ENCODE results near the gene ZMYM4. TPM values are rescaled to one million over a fixed set of nuclear protein-coding genes. Genes with fewer than 3 reads are reported as not detected.

The ZMYM4 gene
- total RNA-seq, 1 donor from 2014 or later = 9.6 TPM

DNA sequence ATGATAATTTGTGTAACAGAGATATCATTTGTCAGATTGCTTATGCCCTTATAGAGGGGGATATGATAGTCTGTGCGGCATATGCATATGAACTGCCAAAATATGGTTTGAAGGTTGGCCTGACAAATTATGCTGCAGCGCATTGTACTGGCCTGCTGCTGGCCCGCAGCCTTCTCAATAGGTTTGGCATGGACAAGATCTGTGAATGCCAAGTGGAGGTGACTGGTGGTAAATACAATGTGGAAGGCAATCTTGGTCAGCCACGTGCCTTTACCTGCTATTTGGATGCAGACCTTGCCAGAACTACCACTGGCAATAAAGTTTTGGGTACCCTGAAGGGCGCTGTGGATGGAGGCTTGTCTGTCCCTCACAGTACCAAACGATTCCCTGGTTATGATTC lies 82.4 kb downstream of the ZMYM4 start:
- TF ChIP-seq, protein P1, sequence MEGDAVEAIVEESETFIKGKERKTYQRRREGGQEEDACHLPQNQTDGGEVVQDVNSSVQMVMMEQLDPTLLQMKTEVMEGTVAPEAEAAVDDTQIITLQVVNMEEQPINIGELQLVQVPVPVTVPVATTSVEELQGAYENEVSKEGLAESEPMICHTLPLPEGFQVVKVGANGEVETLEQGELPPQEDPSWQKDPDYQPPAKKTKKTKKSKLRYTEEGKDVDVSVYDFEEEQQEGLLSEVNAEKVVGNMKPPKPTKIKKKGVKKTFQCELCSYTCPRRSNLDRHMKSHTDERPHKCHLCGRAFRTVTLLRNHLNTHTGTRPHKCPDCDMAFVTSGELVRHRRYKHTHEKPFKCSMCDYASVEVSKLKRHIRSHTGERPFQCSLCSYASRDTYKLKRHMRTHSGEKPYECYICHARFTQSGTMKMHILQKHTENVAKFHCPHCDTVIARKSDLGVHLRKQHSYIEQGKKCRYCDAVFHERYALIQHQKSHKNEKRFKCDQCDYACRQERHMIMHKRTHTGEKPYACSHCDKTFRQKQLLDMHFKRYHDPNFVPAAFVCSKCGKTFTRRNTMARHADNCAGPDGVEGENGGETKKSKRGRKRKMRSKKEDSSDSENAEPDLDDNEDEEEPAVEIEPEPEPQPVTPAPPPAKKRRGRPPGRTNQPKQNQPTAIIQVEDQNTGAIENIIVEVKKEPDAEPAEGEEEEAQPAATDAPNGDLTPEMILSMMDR (IDR thresholded peaks at IDR 0.05) = no peak
- H3K4me1 ChIP-seq = no peaks in the 10 kb centered on the region
- H3K9me3 ChIP-seq = no peaks in the 10 kb centered on the region
- no peak for DNase-seq (ENCODE audit: low spot score in 2 of 2)
- intact Hi-C loops (cut with DNase I) = no loop called here
- H3K4me3 ChIP-seq = no peak overlapping the region
- no peak overlapping the region for H3K27ac ChIP-seq
- H3K27me3 ChIP-seq = no peaks in the 10 kb centered on the region
- H3K36me3 ChIP-seq = no peaks in the 10 kb centered on the region

DNA sequence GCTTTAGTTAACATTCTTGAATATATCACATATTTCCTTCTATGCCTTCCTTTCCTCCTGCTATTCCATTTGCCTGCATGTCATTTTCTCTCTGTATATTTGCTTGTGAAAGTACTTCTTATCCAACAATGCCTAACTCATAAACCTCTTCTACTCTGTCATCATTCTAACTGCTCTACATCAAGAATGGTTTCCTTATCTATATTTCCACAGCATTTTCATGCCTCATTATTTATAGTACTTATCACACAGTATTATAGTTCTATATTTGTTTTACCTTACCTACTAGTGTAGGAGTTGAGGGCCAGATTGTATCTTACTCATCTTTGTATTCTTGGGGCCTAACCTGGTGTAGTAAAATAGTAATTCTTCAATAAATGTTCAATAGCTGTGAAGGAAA lies 91.5 kb downstream of the ZMYM4 start:
- intact Hi-C loops (cut with DNase I) = no loop called here
- Histone ChIP-seq H3K4me3 (no peak overlapping the region), H3K4me1 (no peaks in the 10 kb centered on the region), H3K27ac (no peak overlapping the region), H3K9me3 (no peaks in the 10 kb centered on the region), H3K36me3 (peaks cover 4 to 12% of the 10 kb centered on the region in 2 donors), H3K27me3 (no peaks in the 10 kb centered on the region)
- TF ChIP-seq, protein P1 (IDR thresholded peaks at IDR 0.05) = no peak
- no peak for DNase-seq (ENCODE audit: low spot score in 2 of 2)

DNA sequence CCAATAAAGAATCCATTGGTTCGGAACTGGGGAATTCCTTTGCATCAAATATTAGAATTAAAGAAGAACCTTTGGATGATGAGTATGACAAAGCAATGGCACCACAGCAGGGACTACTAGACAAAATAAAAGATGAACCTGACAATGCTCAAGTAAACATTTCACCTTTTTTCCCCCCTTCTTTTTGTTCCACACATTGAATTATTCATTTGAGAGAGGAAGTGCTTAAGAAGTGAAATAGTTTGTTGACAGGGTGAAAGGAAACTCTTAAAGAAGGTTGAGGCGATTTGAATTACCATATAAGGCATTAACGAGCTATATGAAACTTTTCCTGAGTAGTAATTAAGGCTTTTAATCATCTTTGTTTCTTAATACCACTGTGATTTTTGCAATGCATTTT lies 93.1 kb downstream of the ZMYM4 start:
- intact Hi-C loops (cut with DNase I) = no loop called here
- Histone ChIP-seq H3K4me3 (no peak overlapping the region), H3K4me1 (no peaks in the 10 kb centered on the region), H3K27me3 (no peaks in the 10 kb centered on the region), H3K9me3 (no peaks in the 10 kb centered on the region), H3K36me3 (peaks cover 4 to 12% of the 10 kb centered on the region in 2 donors), H3K27ac (no peak overlapping the region)
- no peak for DNase-seq (ENCODE audit: low spot score in 2 of 2)
- TF ChIP-seq, protein P1 (IDR thresholded peaks at IDR 0.05) = no peak

DNA sequence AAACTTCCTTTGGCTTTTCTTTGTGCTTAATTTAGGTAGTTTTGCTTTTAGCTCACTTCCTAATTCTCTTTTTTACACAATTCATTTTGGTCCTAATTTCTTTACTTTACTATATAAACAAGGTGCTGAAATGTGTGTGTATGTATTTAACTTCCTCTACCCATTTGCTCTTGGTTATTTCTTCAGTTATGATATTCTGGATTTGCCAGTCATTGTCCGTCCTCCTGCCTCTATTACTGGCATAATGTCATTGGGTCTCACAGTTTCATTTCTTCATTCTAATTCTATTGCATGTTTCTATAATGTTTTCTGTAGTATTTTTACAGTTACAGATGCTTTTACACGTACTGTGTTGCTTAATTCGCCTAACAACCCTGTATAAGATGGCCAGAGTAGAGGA lies 96.2 kb downstream of the ZMYM4 start:
- no peaks in the 10 kb centered on the region for H3K9me3 ChIP-seq
- no peaks in the 10 kb centered on the region for H3K4me1 ChIP-seq
- intact Hi-C loops (cut with DNase I) = no loop called here
- DNase-seq (ENCODE audit: low spot score in 2 of 2) = no peak
- TF ChIP-seq, protein P1 (IDR thresholded peaks at IDR 0.05) = no peak
- no peak overlapping the region for H3K27ac ChIP-seq
- no peak overlapping the region for H3K4me3 ChIP-seq
- H3K27me3 ChIP-seq = no peaks in the 10 kb centered on the region
- peaks cover 4 to 12% of the 10 kb centered on the region in 2 donors for H3K36me3 ChIP-seq

DNA sequence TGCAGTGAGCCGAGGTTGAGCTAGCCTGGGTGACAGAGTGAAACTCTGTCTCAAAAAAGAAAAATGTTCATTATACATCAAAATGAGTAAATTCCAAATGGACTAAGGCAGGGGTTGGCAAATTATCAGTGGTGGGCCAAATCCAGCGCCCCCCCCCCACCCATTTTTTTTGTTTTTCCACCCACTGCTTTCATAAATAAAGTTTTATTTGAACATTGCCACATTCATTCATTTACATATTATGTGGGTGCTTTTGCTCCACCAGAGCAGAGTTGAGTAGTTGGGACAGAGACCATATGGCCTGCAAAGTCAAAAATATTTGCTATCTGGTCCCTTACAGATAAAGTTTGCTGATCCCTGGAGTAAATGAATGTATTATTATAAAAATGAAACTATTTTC lies 99.4 kb downstream of the ZMYM4 start:
- no peak overlapping the region for H3K4me3 ChIP-seq
- intact Hi-C loops (cut with DNase I) = no loop called here
- TF ChIP-seq, protein P1 (IDR thresholded peaks at IDR 0.05) = no peak
- no peaks in the 10 kb centered on the region for H3K9me3 ChIP-seq
- H3K27me3 ChIP-seq = no peaks in the 10 kb centered on the region
- no peaks in the 10 kb centered on the region for H3K4me1 ChIP-seq
- no peak overlapping the region for H3K27ac ChIP-seq
- no peak for DNase-seq (ENCODE audit: low spot score in 2 of 2)
- peaks cover 0 to 4% of the 10 kb centered on the region in 2 donors for H3K36me3 ChIP-seq
